K562 treated with DMSO at 1 percent for 4 hours (cell line): ENCODE measurements around the gene DCHS2. TPM values are rescaled to one million over a fixed set of nuclear protein-coding genes. Genes with fewer than 3 reads are reported as not detected.

Source experiments
- total RNA-seq: library from RNA; unstranded; fragments of 300-600 nt; gene quantifications from 2 replicates; pipeline ENCODE4 v1.2.3, GENCODE V29; 2022; ENCODE audit not compliant: insufficient read depth

The DCHS2 gene
- total RNA-seq, result 2.0 and 2.2 TPM in 2 replicates

DNA sequence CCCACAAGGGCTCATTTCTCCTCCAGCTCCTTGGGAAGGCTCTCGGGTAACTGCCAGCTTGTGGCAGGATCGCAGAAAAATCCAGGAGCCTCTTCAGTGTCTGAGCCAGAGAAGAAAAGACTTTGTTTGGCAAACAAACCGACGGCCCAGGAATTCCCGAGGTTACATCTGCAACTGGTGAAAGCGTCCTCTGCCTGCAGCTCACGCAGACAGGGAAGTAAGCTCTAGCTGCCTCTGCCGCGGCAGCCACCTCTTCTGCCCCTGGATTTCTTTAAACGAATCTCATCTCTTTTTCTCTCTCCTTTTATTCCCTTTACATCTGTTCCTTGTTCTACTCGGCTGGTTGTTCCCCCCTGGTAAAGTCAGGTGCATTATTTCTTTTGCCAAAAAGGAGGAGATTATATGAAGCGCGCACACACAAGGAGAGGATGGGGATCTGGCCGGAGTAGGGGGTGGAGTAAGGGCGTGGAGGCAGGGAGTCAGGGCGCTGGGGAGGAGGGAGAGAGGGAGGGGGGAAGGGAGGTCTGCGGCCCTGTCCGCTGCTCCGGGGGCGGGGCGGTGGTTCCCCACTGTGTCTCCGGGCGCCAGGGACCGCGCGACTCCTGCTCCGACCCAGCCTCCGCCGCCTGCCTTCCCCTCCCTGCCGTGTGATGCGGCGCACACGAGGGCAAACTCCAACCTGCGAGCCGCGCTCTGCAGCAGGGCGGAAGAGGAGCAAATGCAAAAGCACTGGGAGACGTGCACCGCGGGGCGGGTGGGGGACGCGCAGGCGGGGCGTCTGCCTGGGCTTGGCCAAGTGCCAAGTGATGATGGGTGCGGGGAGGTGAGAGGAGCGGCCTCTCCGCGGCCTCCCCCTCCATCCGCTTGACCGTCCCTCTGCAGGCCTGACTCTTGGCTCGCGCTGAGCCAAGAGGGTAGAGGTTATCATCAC lies at the start of gene DCHS2:
DCHS2 (minus strand) TSS at position 459 of the 931 bp plus-strand sequence; CDS start at position 15, 444 bp downstream.

Other genes with a start within 250 kb of the DCHS2 start
- 40.3 and 45.5 TPM in 2 replicates for gene PLRG1, start 58.6 kb upstream of the DCHS2 start, total RNA-seq
- gene FGB, start 71.2 kb upstream of the DCHS2 start, total RNA-seq, result not detected in 2 replicates
- gene FGA, start 98.9 kb upstream of the DCHS2 start, total RNA-seq, result not detected in 2 replicates
- not detected in 2 replicates for gene FGG, start 120.9 kb upstream of the DCHS2 start, total RNA-seq